Measurements from ENCODE around the gene SAMD15.
"Not testable (repeated sequence)": the region's sequence is repeated elsewhere in the genome, so short reads cannot be mapped to it uniquely, and the experiment has no call there.

Gene SAMD15

DNA sequence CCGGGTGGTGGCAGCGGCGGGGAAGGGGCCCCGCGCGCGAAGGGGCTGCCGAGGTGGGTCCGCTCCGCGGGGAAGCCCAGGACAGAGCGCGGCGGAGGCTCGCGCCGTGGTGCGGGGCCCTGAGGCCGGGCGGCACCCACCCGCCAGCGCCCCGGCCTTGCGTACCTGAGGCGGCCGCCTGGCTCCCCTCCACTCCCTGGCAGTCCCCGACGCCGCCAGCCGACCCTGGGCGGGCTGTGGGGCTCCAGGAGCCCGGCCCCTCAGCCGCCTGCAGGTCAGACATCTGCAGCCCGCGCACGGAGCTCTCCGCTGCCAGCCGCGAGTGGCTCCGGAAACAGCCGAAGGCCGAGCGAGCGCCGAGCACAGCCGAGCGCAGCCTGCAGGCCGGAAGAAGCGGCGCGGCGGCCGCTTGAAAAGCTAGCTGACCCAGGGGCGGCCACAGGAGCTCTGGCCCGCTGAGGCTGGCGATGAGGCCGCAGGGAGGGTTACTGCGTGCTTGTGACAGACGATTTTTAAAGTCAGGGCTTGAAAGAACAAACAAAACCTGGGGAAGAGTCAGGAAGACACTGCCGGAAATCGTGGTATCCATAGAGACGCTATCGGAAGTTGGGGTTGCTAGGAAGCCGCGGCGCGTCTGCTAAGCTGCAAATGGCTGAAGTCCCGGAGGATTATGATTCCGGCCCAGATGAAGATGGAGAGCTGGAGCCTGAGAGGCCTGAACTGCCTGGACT, at the start of gene SAMD15, which contains the start of gene TMED8:
SAMD15 (plus strand) TSS at position 609 of the 731 bp plus-strand sequence; CDS start at position 649, 40 bp downstream.
TMED8 (minus strand) TSS at position 324 of the 731 bp plus-strand sequence; CDS start at position 283, 41 bp downstream.
- peak; percentile 85 for DNase-seq

DNA sequence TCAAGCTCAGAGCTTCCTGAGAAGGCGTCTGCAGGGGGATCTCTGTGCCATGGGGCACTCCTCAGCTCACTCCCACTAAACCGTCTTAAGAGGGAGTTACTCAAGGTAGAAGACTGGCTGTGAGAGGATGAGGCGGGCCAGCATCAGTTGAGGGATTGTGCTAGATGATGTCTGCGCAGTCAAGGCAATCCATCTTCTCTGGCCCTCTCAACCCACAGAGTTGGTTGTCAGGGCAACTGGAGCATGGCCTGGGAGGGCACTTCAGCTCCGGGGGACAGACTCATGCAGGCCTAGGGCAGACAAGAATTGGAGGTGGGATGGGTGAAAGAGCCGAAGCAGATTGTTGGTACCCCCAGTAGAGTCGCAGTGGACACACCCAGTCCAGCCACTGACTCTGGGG, 47.3 kb upstream of the SAMD15 start:
- DNase-seq: no peak

DNA sequence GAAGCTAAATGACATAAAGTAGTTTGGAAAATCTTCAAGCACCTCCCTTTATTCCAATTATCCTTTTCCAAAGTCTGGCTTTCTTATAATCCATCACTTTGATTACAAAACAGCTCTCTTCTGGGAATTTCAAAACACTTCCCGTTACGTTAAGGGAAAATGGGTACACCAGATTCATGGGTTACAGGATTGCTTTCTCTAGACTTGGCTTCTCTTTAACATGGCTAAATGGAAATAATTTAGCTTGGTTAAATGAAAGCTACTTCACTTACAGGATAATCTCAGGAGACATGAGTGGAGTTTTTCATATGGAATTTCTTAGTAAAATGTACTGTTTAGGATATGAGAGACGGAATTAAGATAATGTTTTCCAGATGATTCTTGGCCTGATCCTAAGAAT, 41.6 kb upstream of the SAMD15 start:
- DNase-seq: no peak

DNA sequence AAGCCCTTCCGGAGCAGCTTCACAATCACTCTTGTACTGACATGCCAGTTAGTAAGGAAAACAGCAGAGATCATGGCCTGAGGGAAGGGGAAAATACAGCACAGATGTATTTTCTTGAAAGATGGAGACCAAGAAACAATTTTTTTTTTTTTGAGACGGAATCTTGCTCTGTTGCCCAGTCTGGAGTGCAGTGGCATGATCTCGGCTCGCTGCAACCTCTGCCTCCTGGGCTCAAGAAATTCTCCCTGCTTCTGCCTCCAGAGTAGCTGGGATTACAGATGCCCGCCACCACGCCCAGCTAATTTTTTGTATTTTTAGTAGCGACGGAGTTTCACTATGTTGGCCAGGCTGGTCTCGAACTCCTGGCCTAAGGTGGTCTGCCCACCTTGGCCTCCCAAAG, 39.9 kb upstream of the SAMD15 start:
- DNase-seq: not testable (repeated sequence)

DNA sequence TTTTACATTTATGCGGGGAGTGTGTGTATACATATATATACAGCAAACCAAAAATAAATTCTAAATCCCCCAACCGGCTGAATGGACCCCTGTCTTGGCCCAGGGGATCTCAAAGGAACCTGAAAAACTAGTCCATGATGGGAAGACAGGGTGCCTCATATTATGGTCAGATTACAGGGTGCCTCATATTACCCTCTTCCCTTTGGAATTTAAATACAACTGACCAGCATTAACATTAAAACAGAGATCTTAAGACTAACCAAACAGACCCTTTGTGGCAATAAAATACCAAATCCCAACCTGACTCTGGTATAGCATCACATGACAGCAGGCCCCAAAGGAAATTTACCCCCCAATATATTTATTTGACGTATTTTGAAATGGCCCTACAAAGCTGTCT, 39.3 kb upstream of the SAMD15 start:
- DNase-seq: no peak

DNA sequence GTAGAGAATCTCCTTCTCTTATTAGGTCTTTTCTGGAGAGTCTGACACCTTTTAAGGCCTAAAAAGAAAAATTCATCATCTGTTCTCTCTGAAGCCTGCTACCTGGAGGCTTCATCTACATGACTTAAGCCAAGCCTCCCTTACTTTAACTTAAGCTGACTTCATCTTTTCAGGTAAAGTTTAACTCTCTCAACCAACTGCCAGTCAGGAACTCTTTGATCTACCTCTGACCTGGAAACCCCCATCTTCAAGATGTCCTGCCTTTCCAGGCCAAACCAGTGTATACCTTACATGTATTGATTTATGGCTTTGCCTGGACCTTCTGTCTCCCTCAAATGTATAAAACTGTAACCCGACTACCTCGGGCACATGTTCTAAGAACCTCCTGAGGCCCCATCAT, 38.9 kb upstream of the SAMD15 start:
- DNase-seq: no peak

DNA sequence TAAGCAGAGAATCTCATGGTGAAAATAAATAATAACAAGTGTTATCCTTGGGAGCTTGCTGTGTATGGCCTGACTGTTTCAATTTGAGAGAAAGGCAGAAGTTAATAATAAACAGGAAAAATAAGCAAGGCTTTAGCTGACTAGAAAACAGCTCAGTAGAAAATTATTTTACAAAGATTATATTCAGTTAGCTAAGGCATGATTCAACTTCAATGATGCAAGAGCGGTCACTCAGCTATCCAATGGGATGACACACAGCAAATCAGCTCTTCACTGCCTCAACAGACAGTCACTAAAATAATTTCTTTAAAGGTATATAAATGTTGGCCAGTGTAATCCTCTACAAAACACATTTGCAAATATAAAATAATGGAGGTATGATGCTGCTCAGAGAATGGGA, 37.8 kb upstream of the SAMD15 start:
- no peak for DNase-seq

DNA sequence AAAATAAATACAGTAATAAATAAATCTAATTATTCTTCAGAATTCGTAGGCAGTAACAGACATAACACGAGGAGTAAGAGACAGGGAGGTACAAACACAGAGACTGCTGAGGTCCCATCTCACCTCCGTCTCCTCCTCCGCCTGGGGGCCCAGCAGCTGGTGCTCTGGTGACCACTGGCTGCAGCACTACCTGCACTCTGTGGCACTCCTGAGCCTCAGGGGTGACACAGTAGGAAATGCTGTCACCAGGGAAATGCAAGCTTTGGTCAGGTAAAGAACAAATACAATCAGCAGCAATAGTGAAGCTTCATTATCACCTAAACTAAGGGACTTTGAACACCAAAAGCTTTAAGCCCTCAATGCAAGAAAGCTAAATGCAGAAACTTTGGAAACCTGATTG, 36.8 kb upstream of the SAMD15 start:
- no peak for DNase-seq

DNA sequence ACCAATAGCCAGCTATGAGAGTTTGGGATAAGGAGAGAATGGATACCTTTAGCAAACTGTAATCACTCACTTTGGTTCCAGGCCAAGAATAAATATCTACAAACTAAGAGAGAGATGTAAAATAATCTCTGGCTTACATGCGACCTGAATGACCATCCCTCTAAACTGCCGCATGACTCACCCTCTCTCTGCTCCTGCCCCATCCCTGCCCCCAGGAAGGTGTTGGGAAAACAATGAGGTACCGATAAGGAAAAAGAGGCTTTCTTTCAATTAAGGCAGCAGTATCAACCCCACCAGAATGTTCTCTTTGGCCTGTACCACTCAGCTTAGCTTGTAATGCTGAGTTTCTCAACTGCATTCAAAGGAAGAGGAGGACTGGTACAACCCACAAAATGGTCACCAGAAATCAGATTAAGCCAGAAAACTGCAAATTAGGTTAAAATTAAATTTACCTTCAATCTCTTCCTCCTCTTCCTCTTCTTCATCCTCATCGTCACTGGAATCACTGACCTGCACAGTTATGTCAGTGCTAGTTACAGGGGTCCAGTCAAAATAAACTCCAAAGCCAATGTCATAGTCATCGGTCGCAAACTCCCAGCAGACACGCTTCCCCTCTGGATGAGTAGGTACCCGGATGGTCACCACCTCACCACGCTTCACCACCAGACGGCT, 34.3 kb upstream of the SAMD15 start:
- no peak for DNase-seq

DNA sequence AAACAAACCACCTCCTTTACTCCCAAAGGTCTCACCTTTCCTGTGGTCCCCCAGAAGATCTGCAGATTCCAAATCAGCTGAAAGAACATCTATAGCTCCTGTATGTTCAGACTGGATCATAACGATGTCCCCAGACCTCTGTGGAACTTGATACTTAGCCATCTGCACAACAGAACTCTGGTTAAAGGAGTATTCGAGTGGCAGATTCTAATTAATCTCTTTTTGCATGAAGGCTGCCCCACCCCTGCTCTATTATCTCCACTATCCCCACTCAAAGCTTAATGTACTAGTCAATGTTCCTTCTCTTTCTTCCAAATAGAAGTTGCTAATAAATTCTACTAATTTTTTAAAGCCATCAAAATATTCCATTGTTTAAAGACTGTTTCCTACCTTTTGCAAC, 33.5 kb upstream of the SAMD15 start:
- no peak for DNase-seq

DNA sequence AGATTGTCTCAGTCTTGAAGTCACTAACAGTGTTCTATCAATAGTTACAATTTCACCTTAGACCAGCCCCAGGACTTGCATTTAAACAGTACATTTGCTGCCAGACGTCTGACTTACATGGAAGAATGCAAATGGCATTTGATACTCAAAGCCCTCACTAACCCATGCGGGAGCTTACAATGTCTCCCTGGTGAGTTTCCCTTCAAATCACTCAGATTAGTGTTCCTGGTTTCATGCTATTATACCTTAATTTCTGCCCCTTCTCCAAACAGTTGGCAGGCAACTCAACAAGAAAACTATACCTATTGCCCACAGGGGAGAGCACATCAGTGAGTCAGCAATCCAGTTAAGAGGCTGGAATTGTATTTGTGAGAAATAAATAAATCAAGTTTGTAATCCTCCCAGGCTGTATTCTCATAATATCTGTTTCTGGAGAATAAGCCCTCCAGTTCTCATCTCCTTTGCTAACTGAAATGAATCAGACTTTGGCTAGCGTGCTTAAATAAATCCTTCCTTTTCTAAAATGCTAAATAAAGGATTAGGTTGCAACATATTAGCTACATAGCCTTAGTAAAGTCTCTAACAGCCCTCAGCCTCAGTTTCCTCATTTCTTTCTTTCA, 32.7 kb upstream of the SAMD15 start:
- no peak for DNase-seq

DNA sequence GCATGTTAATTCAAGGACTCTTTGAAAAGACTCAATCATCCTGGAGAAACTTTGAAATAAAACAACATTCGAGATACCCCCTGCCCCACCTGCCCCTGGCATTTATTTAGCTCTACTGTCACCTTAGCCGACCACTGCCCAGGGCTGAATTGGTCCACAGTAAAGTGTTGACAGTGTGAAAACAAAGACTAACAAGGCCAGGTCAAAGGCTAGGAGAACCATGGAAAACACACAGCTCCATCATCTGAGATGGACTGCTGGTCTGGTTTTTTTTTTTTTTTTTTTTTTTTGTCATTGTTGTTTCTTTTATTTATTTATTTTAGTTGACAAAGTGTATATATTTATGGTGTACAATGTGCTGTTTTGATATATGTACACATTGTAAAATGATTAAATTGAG, 30.7 kb upstream of the SAMD15 start:
- no peak for DNase-seq

DNA sequence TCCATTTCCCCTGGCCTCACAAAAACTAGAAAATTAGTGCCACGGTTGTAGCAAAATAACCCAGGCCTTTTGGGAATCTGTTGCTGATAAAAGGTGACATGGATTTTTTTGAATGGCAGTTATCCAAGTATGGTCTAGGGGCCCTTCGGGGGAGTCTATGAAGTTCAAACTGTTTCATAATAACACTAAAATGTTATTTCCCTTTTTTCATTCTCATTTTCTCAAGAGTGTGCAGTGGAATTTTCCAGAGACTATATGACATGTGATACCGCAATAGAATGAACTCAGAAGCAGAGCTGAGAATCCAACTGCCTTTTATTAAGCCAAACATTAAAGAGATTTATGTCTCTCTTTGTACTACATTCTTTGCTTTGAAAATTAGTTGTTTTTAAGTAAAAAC, 29.4 kb upstream of the SAMD15 start:
- DNase-seq: no peak

DNA sequence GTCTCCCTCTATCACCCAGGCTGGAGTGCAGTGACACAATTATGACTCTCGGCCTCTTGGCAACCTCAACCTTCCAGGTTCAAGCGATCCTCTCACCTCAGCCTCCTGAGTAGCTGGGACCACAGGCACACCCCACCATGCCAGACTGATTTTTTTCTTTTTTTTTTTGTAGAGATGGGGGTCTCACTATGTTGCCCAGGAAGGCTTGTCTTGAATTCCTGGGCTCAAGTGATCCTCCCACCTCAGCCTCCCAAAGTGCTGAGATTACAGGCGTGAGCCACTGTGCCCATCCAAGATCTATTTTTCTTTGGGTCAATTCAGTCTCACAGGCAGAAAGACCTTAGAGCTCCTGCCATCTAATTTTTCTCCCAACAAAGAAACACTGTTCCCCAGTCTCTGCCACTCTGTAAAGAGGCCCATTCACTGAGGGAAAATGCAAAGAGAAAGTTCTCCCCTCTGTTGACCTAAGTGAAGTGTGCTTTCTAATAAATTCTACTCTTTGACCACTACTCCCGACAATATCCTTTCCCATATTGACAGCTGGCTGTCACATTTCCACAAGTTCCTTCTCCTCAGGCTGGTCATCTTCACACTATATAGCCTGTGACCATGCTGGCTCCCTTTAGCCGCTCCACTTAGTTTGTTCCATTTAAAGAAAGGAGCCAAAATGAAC, 23.6 kb upstream of the SAMD15 start:
- DNase-seq: no peak

DNA sequence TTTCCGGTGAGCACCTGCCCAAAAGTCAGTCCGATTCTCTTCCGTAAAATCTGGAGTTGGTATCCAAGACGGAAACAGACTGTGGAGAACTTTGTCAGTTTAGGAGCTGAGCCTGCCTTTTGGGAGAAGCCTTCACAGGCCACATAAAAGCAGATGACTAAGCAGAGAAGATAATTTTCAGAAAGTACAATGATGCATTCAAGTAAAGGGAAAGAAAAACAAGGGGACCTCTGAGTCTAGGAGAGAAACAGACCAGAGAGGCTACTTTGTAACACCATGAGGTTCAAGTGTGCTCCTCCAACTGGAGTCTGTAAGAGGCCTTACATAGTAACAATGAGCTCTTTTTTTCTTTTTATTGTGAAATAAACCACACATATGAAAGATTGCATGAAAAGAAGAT, 21.4 kb upstream of the SAMD15 start:
- no peak for DNase-seq

DNA sequence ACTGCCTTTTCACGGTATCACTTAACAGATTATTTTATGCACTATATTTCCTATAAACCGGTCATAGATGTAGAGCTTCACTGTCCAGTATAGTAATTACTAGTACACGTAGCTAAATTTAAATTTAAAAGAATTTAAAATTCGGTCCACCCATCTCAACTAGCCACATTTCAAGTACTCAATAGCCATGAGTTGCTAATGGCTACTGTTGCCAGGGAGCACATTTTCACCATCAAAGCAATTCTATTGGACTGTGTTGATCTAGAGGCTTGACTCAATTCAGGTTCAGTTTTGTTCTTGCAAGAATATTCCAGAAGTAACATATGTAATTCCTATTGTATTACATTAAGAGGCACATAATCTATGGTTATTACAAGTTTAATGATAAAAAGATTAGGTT, 20.3 kb upstream of the SAMD15 start:
- DNase-seq: no peak

DNA sequence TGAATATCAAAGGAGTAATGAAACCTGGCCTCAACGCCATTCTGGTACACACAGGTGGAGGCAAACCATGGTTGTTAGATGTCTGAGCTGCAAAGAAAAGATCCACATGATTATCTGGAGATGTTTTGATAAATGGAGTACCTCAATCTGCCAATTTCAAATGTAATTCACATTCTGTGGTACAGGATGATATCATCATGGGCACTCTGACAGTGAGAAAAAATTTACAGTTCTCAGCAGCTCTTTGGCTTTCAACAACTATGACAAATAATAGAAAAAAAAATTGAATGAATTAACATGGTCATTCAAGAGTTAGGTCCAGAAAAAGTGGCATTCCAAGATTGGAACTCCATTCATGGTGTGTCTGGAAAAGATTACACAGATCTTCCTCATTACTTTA, 17.6 kb upstream of the SAMD15 start:
- no peak for DNase-seq

DNA sequence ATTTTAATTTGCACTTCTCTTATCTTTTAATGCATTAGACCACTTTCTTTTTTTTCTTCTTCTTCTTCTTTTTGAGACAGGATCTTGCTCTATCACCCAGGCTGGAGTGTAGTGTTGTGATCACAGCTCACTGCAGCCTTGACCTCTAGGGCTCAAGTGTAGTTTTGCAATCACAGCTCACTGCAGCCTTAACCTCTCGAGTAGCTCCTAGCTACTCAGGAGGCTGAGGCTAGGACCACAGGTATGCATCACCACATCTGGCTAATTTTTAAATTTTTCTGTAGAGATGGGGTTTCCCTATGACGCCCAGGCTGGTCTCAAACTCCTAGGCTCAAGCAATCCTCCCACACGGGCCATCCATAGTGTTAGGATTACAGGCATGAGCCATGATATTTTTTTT, 13.0 kb upstream of the SAMD15 start:
- no peak for DNase-seq

DNA sequence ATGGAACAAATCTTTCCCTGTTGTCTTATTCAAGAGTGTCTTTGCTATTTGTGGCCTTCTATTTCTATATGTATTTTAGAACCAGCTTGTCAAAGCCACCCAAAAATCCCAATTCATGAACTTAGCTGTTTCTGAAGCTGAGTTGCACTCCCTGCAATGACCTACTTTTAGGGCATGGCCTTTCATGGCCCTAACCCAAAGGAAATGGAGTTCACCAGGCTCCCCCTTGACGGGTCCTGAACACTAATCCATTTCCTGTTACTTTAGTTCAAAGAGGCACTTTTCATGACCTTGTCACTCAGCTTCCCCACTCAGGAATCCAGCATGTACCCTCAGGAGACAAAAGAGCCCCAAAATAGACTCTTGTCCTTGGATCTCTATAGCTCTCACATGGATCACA, 7.9 kb upstream of the SAMD15 start:
- no peak for DNase-seq

DNA sequence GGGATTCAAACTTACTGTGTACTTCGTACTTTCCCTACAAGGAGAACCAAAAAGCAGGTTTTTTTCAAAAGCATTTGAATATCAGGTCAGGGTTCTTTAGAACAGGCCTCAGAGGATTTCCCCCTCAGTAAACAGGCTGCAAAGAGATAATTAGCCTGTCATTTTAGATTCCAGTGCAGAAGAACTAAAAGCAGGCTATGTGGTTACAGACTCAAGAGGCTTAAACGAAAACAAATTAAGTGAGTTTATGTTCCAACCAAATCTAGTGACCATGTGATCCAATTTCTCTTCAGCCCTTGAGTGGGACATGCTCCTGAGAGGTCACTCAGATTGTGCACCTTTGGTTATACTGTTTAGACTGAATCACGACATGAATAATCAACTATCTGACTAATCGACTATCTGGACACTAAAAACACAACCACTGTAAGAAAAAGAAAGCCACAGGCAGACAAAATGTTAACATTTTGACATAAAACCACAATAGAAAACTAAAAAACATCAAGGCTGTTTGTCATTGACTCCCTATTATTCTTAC, 4.8 kb upstream of the SAMD15 start:
- DNase-seq: no peak

DNA sequence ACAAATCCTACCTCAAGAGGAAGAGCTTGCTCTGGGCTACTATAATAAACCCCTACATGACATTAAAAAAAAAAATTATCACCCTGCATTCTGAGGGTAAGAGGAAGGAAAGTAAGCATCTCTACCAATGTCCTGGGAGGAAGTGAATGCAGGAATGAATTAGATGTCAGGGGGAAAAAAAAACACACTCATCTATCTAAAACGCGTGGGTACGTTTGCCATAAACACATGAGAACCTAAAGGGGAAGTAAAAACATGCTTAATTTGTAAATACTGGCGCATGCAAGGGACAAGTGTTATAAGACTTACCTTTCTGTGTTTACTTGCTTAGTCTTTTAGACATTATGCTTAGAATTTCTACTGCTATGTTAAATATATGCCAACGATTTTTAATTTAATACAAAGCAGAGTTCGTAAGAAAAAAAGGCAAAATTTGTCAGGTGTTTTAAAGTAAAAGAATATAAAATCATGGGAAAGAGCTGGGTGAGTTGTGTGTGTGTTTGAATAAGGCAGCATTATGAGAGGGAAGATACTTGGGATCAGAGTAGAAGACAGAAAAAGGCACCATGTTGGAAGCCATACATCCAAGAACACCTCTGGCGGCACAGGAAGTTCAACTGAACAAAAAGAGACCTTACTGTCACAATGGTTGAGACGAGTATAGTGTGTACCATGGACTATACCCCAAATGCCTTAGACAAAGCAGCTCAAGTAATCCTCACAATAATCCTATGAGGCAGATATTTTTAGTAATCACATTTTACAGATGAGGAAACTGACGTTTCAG, 1.8 kb upstream of the SAMD15 start:
- no peak for DNase-seq

DNA sequence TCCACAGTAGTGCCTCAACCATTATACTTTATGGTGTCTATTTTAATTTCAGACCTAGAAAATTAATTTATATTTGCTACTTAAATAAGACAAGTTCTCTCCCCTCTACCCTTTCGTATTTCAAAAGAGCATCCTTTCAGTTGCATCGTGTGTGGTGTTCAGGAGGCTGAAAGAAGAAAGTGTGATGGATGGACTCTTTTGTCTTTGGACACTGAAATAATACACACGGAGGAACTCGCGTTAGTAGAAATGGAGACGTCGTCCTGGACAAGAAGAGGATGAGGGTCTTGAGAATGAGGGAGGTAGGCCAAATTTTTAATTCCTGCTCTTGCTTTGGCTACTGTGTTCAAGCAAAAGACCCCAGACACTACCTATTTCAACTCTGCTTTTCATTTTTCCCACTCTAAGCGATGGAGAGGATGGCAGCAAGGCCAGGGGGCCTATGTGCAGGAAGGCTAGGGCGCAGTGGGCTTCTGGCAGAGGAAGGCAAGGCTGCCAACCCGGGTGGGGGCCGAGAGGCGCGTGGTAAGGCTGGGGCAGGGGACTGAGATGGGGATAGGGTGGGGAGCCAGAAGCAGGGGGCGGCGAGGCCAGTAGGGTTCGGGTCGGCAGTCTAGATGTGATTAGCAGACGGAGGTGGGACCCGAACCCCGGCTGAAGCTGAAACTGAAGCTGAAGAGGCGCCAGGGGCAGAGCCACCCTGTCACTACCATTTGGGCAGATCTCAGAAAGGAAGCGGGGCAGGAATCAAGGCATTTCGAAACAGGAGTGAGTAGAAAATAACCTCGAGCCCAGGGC, 1.0 kb upstream of the SAMD15 start:
- DNase-seq: peak; percentile 25

All from activated CD8-positive, alpha-beta memory T cell treated with anti-CD3 and anti-CD28 coated beads, Interleukin-2, amount 50 U/mL, for 4 hours (primary cell).